Adrenal gland (tissue), 12 donors: Measurements from ENCODE around the gene MBNL2. TPM values are rescaled to one million over a fixed set of nuclear protein-coding genes. Genes with fewer than 3 reads are reported as not detected.
A peak's percentile ranks its signal among the peaks of the same experiment; 100 is the strongest.

Experiments
- DNase-seq, 7 donors: peaks; one replicate each; pipeline ENCODE4 v3.0.0-alpha.2; 2019 to 2020
- H3K27ac ChIP-seq, 5 donors: fragments of 200-600 bp; sonication (generic) in 4 of 5; 1 replicate in 3 of 5; 2 replicates in 2 of 5; pipeline versions ENCODE4 v1.5.1 to v1.8.0; 2016 to 2020; ENCODE audit warnings: mild to moderate bottlenecking in 1 of 5
- H3K27me3 ChIP-seq: fragments of 200-600 bp; 2 replicates; pipeline ENCODE4 v1.8.0; 2021
- H3K36me3 ChIP-seq, 2 donors: fragments of 200-600 bp; replicated peaks in 1 of 2; 1 replicate in 1 of 2; 2 replicates in 1 of 2; pipeline versions ENCODE4 v1.5.1 to v1.8.0; 2018 to 2022
- H3K4me1 ChIP-seq, 2 donors: fragments of 200-600 bp; replicated peaks in 1 of 2; 1 replicate in 1 of 2; 2 replicates in 1 of 2; pipeline versions ENCODE4 v1.5.1 to v1.8.0; 2018 to 2021
- H3K4me3 ChIP-seq, 4 donors: fragments of 200-600 bp; sonication (generic) in 3 of 4; one replicate each; pipeline ENCODE4 v1.5.1; 2016 to 2018
- H3K9me3 ChIP-seq, 3 donors: fragments of 200-600 bp; sonication (generic) in 1 of 3; replicated peaks in 1 of 3; 1 replicate in 2 of 3; 2 replicates in 1 of 3; pipeline versions ENCODE4 v1.5.1 to v1.8.0; 2016 to 2021
- CTCF ChIP-seq, 6 experiments: fragments of 450-650 bp in 4 of 6; fragments of 200-600 bp in 2 of 6; sonication (generic) in 1 of 6; IDR thresholded peaks; 1 replicate in 5 of 6; 2 replicates in 1 of 6; pipeline versions ENCODE4 v1.5.1 to v1.8.0; 2016 to 2021; ENCODE audit warnings: antibody characterized with exemption in 6 of 6, mild to moderate bottlenecking in 2 of 6, moderate library complexity in 1 of 6
- POLR2A ChIP-seq, 2 donors: fragments of 450-650 bp; IDR thresholded peaks; one replicate each; pipeline ENCODE4 v1.6.1; 2017; ENCODE audit warnings: antibody characterized with exemption in 2 of 2, mild to moderate bottlenecking in 2 of 2, moderate library complexity in 1 of 2
- WGBS, 4 donors: extraction: QIAGEN DNeasy Blood & Tissue Kit in 2 of 4; methylation state at CpG; one replicate each; pipeline versions ENCODE4 v1.1.5 to v1.1.7; 2013 to 2017; 5-methylcytosine and 5-hydroxymethylcytosine counted together
- intact Hi-C, 2 donors: fragments of 100-400 bp; cut with DNase I; formaldehyde crosslinking; loops; one replicate each; pipeline versions ENCODE4 v1.14.1 to v1.15.0; 2022 to 2023
- polyA plus RNA-seq, 3 donors: library from polyadenylated mRNA; stranded (reverse); fragments of 200-250 nt in 2 of 3; fragments of 350-450 nt in 1 of 3; fragmentation: Illumina TruSeq in 1 of 3; extraction: RNeasy Lipid Tissue Mini Kit (QIAGEN cat#74804) in 1 of 3; gene quantifications; one replicate each; pipeline ENCODE4 v1.2.3, GENCODE V29; 2013 to 2014
- total RNA-seq, 9 donors: library from RNA; depleted of rRNA in 4 of 9; stranded (reverse); fragments of >200 nt in 4 of 9; fragments of 120-200 nt in 1 of 9; fragmentation: NEBNext Ultra II Directional in 1 of 9; extraction: Animal tissue kit (Norgen Biotek cat#: 25700) in 1 of 9; gene quantifications; one replicate each; pipeline versions ENCODE4 v1.1.0 to v1.2.4, GENCODE V29; 2013 to 2023
- donor health status: healthy with polysubstance abuse.
- donor health status: Bipolar disorder and iron deficiency.
- donor health status: DM: yes; HTN: yes; CAD: no.
- donor health status: DM: no; HTN: no; CAD: no.
- donor health status: DM: no; HTN: no; CAD: no.
- donor health status: DM: yes; HTN: yes; CAD: no.

The MBNL2 gene
- total and polyA plus RNA-seq, 12 donors = 29.2 to 250 (median 130) TPM

GRCh38 chr13:97436845-97437244, 214.7 kb downstream of the MBNL2 start:
- WGBS, 4 donors = 76 to 87% (median 86%) methylated on average over 2 of the region's 2 CpGs
- H3K9me3 ChIP-seq = no peaks in the 10 kb centered on the region
- no peak for TF ChIP-seq CTCF (IDR thresholded peaks at IDR 0.05)
- no peak for TF ChIP-seq POLR2A (IDR thresholded peaks at IDR 0.05)
- H3K4me1 ChIP-seq = peaks cover 4 to 74% of the 10 kb centered on the region in 2 donors
- H3K4me3 ChIP-seq = no peak overlapping the region
- DNase-seq = no peak
- no peaks in the 10 kb centered on the region for H3K36me3 ChIP-seq
- H3K27ac ChIP-seq = no peak overlapping the region
- intact Hi-C loops = no loop called here
- H3K27me3 ChIP-seq = no peaks in the 10 kb centered on the region

- no peaks in the 10 kb centered on the region for H3K9me3 ChIP-seq
- H3K27ac ChIP-seq = no peak overlapping the region
- DNase-seq = no peak
- TF ChIP-seq CTCF (IDR thresholded peaks at IDR 0.05) = no peak
- no peak for TF ChIP-seq POLR2A (IDR thresholded peaks at IDR 0.05)
- peak overlapping the region in 1 of 4 donors; percentile 2 for H3K4me3 ChIP-seq
- intact Hi-C loops = no loop called here
- WGBS, 4 donors = 79 to 86% (median 82%) methylated on average over 2 of the region's 2 CpGs
- no peaks in the 10 kb centered on the region for H3K27me3 ChIP-seq
- no peaks in the 10 kb centered on the region for H3K36me3 ChIP-seq
- H3K4me1 ChIP-seq = peaks cover 0 to 71% of the 10 kb centered on the region in 2 donors
These were observed 215.6 kb downstream of the MBNL2 start for GRCh38 chr13:97437729-97438128.

- 74 to 78% (median 75%) methylated on average over 3 of the region's 3 CpGs for WGBS, 4 donors
- TF ChIP-seq POLR2A (IDR thresholded peaks at IDR 0.05) (no peak), CTCF (IDR thresholded peaks at IDR 0.05) (no peak)
- Histone ChIP-seq H3K4me3 (no peak overlapping the region), H3K9me3 (no peaks in the 10 kb centered on the region), H3K36me3 (no peaks in the 10 kb centered on the region), H3K27ac (no peak overlapping the region), H3K27me3 (no peaks in the 10 kb centered on the region), H3K4me1 (peaks cover 0 to 71% of the 10 kb centered on the region in 2 donors)
- DNase-seq = no peak
- intact Hi-C loops = no loop called here
These were observed 216.9 kb downstream of the MBNL2 start for GRCh38 chr13:97438856-97439595.

GRCh38 chr13:97440598-97441170, 218.6 kb downstream of the MBNL2 start:
- DNase-seq = no peak
- Histone ChIP-seq H3K9me3 (no peaks in the 10 kb centered on the region), H3K4me3 (no peak overlapping the region), H3K27me3 (no peaks in the 10 kb centered on the region), H3K4me1 (peaks cover 0 to 64% of the 10 kb centered on the region in 2 donors), H3K36me3 (no peaks in the 10 kb centered on the region), H3K27ac (no peak overlapping the region)
- intact Hi-C loops = no loop called here
- 68 to 79% (median 76%) methylated on average over 2 of the region's 2 CpGs for WGBS, 4 donors
- TF ChIP-seq CTCF (IDR thresholded peaks at IDR 0.05) (no peak), POLR2A (IDR thresholded peaks at IDR 0.05) (no peak)
